Measurements from ENCODE around the gene GFPT2.

- TF ChIP-seq EZH2 (IDR thresholded peaks at IDR 0.05; ENCODE audit: insufficient read depth, poor library complexity, severe bottlenecking) (no peak), EZH2phosphoT487 (IDR thresholded peaks at IDR 0.05; ENCODE audit: insufficient read depth, low read depth) (no peak)
These were observed 58.7 kb downstream of the GFPT2 start for GRCh38 chr5:180294411-180294810.
